HG02852 (cell line): ENCODE results near the gene FMO2.

Experiments
- ATAC-seq: cut with Tn5 transposase; IDR thresholded peaks from one replicate; pipeline ENCODE4 v1.9.1; 2021; ENCODE audit warnings: mild to moderate bottlenecking, moderate library complexity; ENCODE audit not compliant: unreplicated experiment

Gene FMO2

GRCh38 chr1:171185091-171185490 is at the start of gene FMO2:
TSS of gene FMO2 (plus strand) at chr1:171185300. CDS start at chr1:171185714, 414 bp downstream.
- no peak for ATAC-seq

DNA sequence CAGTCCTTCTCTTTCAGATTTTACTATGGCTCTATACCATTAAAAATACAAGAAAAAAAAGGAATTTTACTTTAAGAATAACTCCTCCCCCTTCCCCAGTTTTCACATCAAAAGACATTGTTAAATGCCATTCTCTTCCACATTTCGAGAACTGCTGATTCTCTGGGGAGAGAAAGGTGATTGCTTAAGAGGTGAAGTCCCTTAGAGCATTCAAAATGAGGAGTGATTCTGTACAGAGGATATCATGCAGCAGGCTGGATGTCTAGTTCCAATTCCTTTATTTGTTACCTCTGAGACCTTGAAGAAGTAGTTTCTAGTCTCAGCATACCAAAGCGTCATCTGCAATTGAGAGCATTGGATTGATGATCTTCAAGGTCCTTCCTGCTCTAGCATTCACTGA is 47.5 kb upstream of the FMO2 start:
- ATAC-seq, result no peak

DNA sequence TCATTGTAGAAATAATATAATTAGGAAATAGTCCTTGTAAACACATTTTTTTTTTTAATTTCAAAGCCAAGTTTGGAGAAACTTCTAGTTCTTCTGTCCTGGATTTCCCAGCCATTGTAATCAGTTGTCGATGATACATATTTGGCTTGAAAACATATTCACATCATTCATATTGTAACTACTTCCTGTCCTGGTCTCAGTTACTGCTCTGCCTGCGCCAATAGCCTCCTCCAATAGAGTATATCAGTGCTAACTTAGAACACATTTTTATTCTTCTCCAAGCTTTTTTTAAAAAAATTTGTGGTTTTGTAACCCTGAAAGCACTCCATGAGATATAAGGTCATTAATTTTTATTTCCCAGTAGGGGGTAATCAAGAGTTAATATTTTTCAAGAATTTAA is 46.1 kb upstream of the FMO2 start:
- ATAC-seq, result no peak

- no peak for ATAC-seq
Observed at GRCh38 chr1:171139890-171140289, 45.2 kb upstream of the FMO2 start.

DNA sequence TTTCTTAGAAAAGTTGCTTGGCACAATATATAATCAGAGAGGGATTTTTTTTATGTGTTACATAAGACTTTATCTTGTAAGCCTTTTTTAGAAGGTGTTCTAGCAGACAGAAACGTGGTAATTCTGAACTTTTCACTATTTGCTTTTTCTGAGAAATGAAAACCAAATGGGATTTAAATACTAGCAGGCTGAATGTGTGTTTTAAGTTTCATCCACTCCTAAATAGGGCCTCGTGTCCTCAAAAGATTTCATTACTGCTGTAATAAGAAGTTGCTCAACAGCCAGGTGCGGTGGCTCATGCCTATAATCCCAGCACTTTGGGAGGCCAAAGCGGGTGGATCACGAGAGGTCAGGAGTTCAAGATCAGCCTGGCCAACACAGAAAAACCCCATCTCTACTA is 44.7 kb upstream of the FMO2 start:
- no peak for ATAC-seq

GRCh38 chr1:171140956-171141687 is 44.0 kb upstream of the FMO2 start:
- no peak for ATAC-seq

GRCh38 chr1:171141688-171142415 is 43.2 kb upstream of the FMO2 start:
- ATAC-seq, result no peak

DNA sequence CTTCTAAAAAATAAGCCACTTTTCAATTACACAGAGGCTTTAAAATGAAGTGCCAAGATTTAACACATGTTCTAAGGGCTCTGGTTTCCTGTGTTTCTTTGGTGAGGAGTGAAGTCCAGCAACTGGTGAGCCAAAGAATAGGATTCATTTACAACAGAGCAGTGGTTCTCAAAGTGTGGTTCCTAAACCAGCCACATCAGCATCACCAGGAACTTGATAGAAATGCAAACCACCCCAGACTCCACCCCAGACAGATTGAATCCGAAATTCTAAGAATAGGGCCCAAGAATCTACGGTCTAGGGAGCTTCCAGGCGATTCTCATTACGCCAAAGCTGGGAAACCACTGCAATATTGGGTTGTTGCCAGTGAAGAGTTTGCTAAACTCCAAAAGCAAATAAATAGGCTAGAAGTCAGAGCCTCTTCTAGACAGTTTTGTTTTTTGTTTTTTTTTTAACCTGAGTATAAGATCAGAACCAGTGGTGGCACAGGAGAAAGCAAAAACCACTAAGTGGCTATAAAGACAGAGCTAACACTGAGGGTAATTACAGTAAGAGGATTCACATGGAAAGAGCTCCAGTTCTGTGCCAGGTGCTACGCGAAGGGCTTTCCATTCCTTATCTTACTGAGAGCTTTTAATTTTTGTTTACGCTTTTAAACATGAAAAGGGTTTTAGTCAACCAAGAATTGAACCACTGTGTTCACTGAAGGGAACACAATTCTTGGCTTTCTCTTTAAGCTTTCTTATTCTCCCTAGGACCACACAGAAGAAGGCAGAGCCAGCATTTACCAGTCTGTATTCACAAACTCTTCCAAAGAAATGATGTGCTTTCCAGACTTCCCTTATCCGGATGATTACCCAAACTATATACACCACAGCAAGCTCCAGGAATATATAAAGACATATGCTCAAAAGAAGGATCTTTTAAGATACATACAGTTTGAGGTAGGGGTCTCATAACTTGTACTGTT is 42.4 kb upstream of the FMO2 start:
- ATAC-seq, result no peak

DNA sequence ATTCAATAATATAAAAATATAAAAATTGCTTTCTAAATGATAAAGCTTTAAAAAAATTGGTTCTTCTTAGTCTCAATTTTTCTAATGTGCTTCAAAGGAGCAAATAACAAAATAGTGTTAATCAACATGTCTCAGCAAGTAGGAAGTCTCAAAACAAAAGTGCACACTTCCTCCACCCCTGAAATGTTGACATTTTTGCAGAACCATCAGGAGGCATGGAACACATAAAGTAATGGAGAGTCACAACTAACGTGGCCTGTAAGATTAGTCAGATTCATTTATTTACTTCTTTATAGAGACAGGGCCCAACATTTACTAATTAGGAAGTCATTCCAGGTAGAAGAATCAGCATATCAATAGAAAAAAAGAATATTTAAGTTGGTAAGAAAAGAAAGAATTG is 34.9 kb upstream of the FMO2 start:
- ATAC-seq, result no peak

GRCh38 chr1:171152549-171152948 is 32.6 kb upstream of the FMO2 start:
- ATAC-seq, result no peak

DNA sequence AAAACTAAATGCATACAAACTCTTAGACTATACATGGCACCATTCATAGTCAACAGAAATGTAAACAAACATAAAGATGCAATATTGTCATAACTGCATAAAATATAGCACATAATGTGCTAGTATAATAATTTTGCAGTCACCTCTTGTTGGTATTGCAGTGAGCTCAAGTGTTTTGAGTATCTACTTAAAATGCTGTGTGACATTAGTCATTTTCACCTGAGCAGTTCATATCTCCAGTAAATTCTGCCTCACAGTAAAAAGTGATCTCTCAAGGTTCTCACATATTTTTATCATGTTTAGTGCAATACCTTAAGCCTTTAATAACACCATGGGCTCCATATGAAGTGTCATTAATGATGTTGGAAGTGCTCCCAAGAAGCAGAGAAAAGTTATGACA is 29.6 kb upstream of the FMO2 start:
- ATAC-seq, result no peak

DNA sequence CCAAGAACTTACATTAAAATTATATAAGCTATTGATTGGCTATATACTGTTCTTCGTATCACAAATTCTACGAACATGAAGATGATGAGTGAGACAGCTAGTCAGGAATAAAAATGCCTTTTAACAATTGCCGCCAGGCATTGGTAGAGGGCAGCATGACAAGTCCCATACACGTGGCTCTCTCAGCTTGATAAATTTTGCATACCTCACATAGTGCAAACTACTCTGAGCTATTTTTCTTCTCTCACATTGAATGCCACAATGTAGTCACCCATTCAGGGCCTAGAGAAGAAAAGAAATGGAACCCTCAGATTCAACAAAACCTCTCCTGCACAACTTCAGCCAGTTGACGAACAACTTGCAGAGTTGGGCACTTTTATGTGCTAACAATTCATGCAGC is 27.0 kb upstream of the FMO2 start:
- ATAC-seq, result no peak

DNA sequence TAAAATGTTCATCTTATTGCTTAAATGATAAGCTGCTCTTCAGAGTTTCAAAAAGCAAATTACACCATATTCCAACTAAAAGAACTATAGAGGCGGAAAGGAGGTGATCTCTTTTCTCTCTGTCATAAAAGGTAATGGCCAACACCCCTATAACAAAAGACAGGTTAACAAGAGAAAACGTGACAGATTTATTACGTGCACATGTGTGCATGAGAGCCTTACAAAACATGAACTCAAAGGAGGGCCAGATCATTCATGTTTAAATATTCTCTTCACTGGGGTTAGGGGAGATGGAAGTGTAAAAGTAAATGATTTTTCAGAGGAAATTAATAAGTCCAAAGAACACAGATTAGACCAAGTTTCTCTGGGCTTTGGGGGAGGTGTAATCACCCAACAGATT is 26.5 kb upstream of the FMO2 start:
- no peak for ATAC-seq

DNA sequence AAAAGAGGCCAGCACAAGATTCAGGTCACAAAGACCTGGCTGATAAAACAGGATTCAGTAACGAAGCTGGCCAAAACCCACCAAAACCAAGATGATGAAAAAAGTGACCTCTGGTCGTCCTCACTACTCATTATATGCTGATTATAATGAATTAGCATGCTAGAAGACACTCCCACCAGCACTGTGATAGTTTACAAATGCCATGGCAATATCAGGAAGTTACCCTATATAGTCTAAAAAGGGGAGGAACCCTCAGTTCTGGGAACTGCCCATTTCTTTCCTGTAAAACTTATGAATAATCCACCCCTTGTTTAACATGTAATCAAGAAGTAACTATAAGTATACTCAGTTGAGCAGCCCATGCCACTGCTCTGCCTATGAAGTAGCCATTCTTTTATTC is 26.0 kb upstream of the FMO2 start:
- ATAC-seq, result no peak

GRCh38 chr1:171160211-171160610 is 24.9 kb upstream of the FMO2 start:
- no peak for ATAC-seq

GRCh38 chr1:171160639-171161354 is 24.3 kb upstream of the FMO2 start:
- no peak for ATAC-seq

- ATAC-seq, result no peak
Observed at GRCh38 chr1:171161431-171161830, 23.7 kb upstream of the FMO2 start.

DNA sequence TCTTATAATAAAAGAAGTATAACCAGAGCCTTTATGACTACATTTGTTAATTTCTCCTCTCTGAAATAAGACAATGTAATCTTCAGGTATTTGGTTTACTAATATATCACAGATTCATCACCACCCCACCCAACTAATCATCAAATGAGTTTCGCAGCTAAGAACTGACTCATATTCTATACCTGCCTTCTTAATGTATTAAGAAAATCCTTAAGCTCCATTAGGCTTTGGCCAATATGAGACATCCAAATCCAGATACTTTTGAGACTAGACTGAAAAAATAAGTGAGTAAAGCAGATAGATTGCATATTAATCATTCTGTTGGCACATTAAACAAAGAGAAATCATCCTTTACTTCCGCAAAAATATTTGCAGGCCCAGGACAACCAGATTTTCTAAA is 18.7 kb upstream of the FMO2 start:
- ATAC-seq, result no peak

GRCh38 chr1:171167785-171168184 is 17.3 kb upstream of the FMO2 start:
- ATAC-seq, result no peak

DNA sequence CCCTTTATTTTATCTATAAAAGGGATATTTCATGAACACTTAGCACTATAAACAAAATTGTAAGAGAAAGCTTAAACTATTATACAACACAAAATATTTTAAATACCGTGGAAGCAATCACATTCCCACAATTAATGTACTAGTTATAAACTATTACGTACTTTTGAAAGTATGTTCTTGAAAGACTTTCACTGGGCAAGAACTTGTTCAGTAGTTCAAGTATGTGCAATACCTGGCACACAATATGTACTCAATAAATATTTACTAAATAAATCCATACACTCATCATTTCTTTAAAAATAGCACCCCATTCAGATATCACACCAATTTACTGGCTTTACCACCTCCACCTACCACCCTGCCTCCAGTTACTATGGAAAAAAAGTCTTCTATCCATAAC is 12.6 kb upstream of the FMO2 start:
- ATAC-seq, result no peak

DNA sequence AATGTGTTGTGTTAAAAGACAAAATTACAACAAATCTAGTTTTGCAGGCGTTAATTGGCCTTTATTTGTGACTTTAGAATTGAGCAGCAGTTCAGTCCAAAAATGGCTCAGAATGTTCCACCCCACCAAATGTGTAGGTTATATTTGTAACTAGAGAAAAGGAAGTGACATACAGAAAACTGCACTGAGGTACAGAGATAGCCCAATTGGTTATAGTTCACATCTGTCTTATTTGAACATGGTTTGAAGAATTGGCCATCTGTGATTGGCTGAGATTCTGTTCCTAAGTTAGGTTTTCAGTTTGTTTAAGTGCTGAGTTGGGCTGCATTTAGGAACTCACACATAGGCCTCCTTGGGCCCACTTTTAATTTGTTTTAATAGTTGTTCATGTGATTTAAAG is 12.0 kb upstream of the FMO2 start:
- peak; percentile 88 for ATAC-seq
